GM12878 (cell line): ENCODE results near the gene LSM6. TPM values are rescaled to one million over a fixed set of nuclear protein-coding genes. Genes with fewer than 3 reads are reported as not detected.
A peak's percentile ranks its signal among the peaks of the same experiment; 100 is the strongest.

Experiments
- ATAC-seq: fragments of 200-7000 bp; cut with Tn5 transposase; 3 replicates; pipeline ENCODE4 v1.9.1; 2020; ENCODE audit warnings: mild to moderate bottlenecking, moderate library complexity
- BruUV-seq: library from RNA; stranded (reverse); fragments of 400-500 nt; replicated peaks from 2 replicates; lab custom pipeline; 2021; lab: Mats Ljungman, UMichigan
- CTCF ChIA-PET: fragments of 300-600 bp; sonication (Branson Sonifier 250); formaldehyde crosslinking; extraction: SDS; loops from one replicate; lab custom pipeline; 2021; ENCODE audit warnings: inconsistent platforms; lab: Yijun Ruan, JAX
- POLR2A ChIA-PET: fragments of 350-600 bp; formaldehyde crosslinking; extraction: SDS; loops from one replicate; lab custom pipeline; 2021; ENCODE audit warnings: inconsistent platforms; lab: Charles Lee
- RAD21 ChIA-PET: fragments of 300-600 bp; sonication (Branson Sonifier 250); formaldehyde crosslinking; loops from one replicate; lab custom pipeline; 2023; ENCODE audit warnings: antibody characterized with exemption; ENCODE audit not compliant: unreplicated experiment; lab: Charles Lee
- SMC1A ChIA-PET: fragments of 300-600 bp; sonication (Branson Sonifier 250); formaldehyde crosslinking; loops from one replicate; lab custom pipeline; 2023; ENCODE audit not compliant: unreplicated experiment, uncharacterized antibody; lab: Charles Lee
- DNase-seq: peaks from one replicate; pipeline ENCODE4 v3.0.0-alpha.2; 2011; ENCODE audit warnings: low read depth, low spot score
- FAIRE-seq: peaks from 3 replicates; lab custom pipeline; 2011; peaks lifted over from hg19 to GRCh38; lab: Jason Lieb, UNC
- H2AFZ ChIP-seq: 2 replicates; pipeline ENCODE4 v1.6.0; 2011; ENCODE audit warnings: low read depth, low read length, control low read depth; ENCODE audit not compliant: control insufficient read depth
- H3K27ac ChIP-seq: 2 replicates; pipeline ENCODE4 v1.5.1; 2011; ENCODE audit warnings: control low read depth; ENCODE audit not compliant: control insufficient read depth, insufficient read depth
- H3K27me3 ChIP-seq, 2 experiments: replicated peaks in 1 of 2; 2 replicates each; pipeline versions ENCODE4 v1.6.0 to v1.6.1; 2011; ENCODE audit warnings: low read length in 1 of 2; ENCODE audit not compliant: control insufficient read depth in 2 of 2, insufficient read depth in 2 of 2
- H3K36me3 ChIP-seq, 2 experiments: 2 replicates each; pipeline ENCODE4 v1.5.1; 2011; ENCODE audit warnings: low read length in 1 of 2; ENCODE audit not compliant: control insufficient read depth in 2 of 2, insufficient read depth in 2 of 2
- H3K4me1 ChIP-seq: 2 replicates; pipeline ENCODE4 v1.6.1; 2011; ENCODE audit warnings: mild to moderate bottlenecking, low read length, moderate library complexity, mixed read lengths; ENCODE audit not compliant: control insufficient read depth, insufficient read depth
- H3K4me2 ChIP-seq: 2 replicates; pipeline ENCODE4 v1.6.0; 2011; ENCODE audit warnings: control low read depth; ENCODE audit not compliant: control insufficient read depth, insufficient read depth
- H3K4me3 ChIP-seq: fragments of 200-600 bp; sonication (generic); 2 replicates; pipeline ENCODE4 v1.5.1; 2016
- H3K79me2 ChIP-seq: 2 replicates; pipeline ENCODE4 v1.6.0; 2011; ENCODE audit warnings: low read length; ENCODE audit not compliant: control insufficient read depth, insufficient read depth
- H3K9ac ChIP-seq: 2 replicates; pipeline ENCODE4 v1.8.0; 2011; ENCODE audit warnings: low read length, control low read depth, mixed read lengths; ENCODE audit not compliant: control insufficient read depth, insufficient read depth
- H3K9me3 ChIP-seq: replicated peaks from 3 replicates; pipeline ENCODE4 v1.5.1; 2011; ENCODE audit warnings: mild to moderate bottlenecking, low read length; ENCODE audit not compliant: control insufficient read depth, insufficient read depth
- H4K20me1 ChIP-seq: 2 replicates; pipeline ENCODE4 v1.6.0; 2011; ENCODE audit not compliant: control insufficient read depth, insufficient read depth
- CREB1 ChIP-seq: IDR thresholded peaks from 2 replicates; pipeline ENCODE4 v1.6.1; 2012; ENCODE audit warnings: low read depth, mild to moderate bottlenecking, inconsistent platforms
- NR2F1 ChIP-seq: fragments of 450-650 bp; conservative IDR thresholded peaks from 2 replicates; pipeline ENCODE4 v1.6.1; 2017; ENCODE audit warnings: mild to moderate bottlenecking
- RUNX3 ChIP-seq: IDR thresholded peaks from 2 replicates; pipeline ENCODE4 v1.6.1; 2012; ENCODE audit warnings: low read length, inconsistent platforms
- ZBTB4 ChIP-seq: fragments of 450-650 bp; formaldehyde crosslinking; IDR thresholded peaks from 2 replicates; pipeline ENCODE4 v1.4.0; 2022; ENCODE audit warnings: mild to moderate bottlenecking, moderate library complexity
- WGBS: methylation state at CpG from one replicate; pipeline ENCODE4 v1.1.6; 2016; ENCODE audit warnings: low lambda C conversion rate; ENCODE audit not compliant: insufficient replicate concordance, insufficient coverage; ENCODE audit errors: missing lambda C conversion rate; 5-methylcytosine and 5-hydroxymethylcytosine counted together
- in situ Hi-C: fragments of 300-500 bp; cut with MboI; formaldehyde crosslinking; loops from 9 replicates; pipeline ENCODE4 v1.14.3; 2018; ENCODE audit warnings: mixed read lengths
- intact Hi-C: fragments of 100-400 bp; cut with micrococcal nuclease; formaldehyde crosslinking; loops from one replicate; pipeline ENCODE4 v1.14.2; 2022; ENCODE audit not compliant: unreplicated experiment
- polyA plus RNA-seq, 11 experiments: library from polyadenylated mRNA; depleted of rRNA in 4 of 11; unstranded in 6 of 11; stranded (reverse) in 5 of 11; fragments of >200 nt; fragmentation: Nextera tagmentation in 4 of 11; fragmentation: Illumina TruSeq in 1 of 11; extraction: Ambion mirVana in 4 of 11; extraction: Trizol in 1 of 11; gene quantifications; 1 replicate in 1 of 11; 2 replicates in 10 of 11; pipeline versions ENCODE4 v1.2.1 to v1.2.3, GENCODE V29; 2011 to 2016; ENCODE audit warnings: inconsistent platforms in 2 of 11, missing spikeins in 2 of 11, low read depth in 1 of 11
- total RNA-seq, 4 experiments: library from RNA; depleted of rRNA in 3 of 4; stranded (reverse); fragments of >200 nt in 3 of 4; fragmentation: Illumina TruSeq in 1 of 4; extraction: Trizol in 1 of 4; gene quantifications; 2 replicates each; pipeline versions ENCODE4 v1.2.1 to v1.2.3, GENCODE V29; 2013 to 2021

LSM6 gene
- total and polyA plus RNA-seq, 10 of the 15 experiments (the other 5 are each of a cell fraction or from before 2014, with no cell fraction given), result 68.0 to 282 (median 229) TPM

- intact Hi-C loops, result no loop called here
- ChIA-PET RAD21 (interaction anchor here (1.1 kb wide), 1 partner anchor 19 kb away, joined by 4 read pairs; no protein-coding TSS in a partner anchor), SMC1A (interaction anchor here (0.8 to 1.9 kb wide), 10 partner anchors 8 to 126 kb away, joined by 3 to 7 read pairs (median 4); no protein-coding TSS in a partner anchor), CTCF (interaction anchor here (0.6 to 1.6 kb wide), 8 partner anchors 11 to 192 kb away, joined by 3 to 5 read pairs (median 4); no protein-coding TSS in a partner anchor), POLR2A (no interaction called here)
- Histone ChIP-seq H3K36me3 (no peaks in the 10 kb centered on the region), H3K4me3 (no peak overlapping the region), H3K79me2 (no peaks in the 10 kb centered on the region), H3K9ac (no peak overlapping the region), H3K4me1 (peaks cover 9% of the 10 kb centered on the region; the same call in 1 of the 2 replicates), H3K27me3 (no peaks in the 10 kb centered on the region), H4K20me1 (no peaks in the 10 kb centered on the region), H3K9me3 (no peaks in the 10 kb centered on the region; the same call in 1 of the 3 replicates), H2AFZ (peak overlapping the region; percentile 29), H3K27ac (no peak overlapping the region), H3K4me2 (no peak overlapping the region; the same call in 1 of the 2 replicates)
- 28% methylated on average over 2 of the region's 2 CpGs for WGBS
- FAIRE-seq (no peak), ATAC-seq (peak; percentile 60), DNase-seq (no peak)
- in situ Hi-C loops, result no loop called here
- no TSS peak for BruUV-seq
- TF ChIP-seq RUNX3, result 0 out of 2 replicates have a peak, but pooled peaks have one; percentile 11
- TF ChIP-seq NR2F1, result peak; percentile 54
- TF ChIP-seq CREB1, result peak; percentile 38; the same call in 1 of the 2 replicates
- TF ChIP-seq ZBTB4 (CRISPR knock-in tag), result no peak
These were observed 21.5 kb upstream of the LSM6 start for GRCh38 chr4:146154057-146154456.
